GM23338 (cell line): ENCODE measurements around the gene ZNF514.

Experiments
- CREB1 ChIP-seq: fragments of 250-450 bp; sonication (Bioruptor Pico); IDR thresholded peaks from 2 replicates; pipeline ENCODE4 v1.5.0; 2020; ENCODE audit warnings: low read depth, mild to moderate bottlenecking, moderate library complexity
- CTCF ChIP-seq, 2 experiments: fragments of 200-600 bp in 1 of 2; sonication (generic) in 1 of 2; conservative IDR thresholded peaks; 2 replicates each; pipeline versions ENCODE4 v1.5.1 to v1.6.1; 2016 to 2017; ENCODE audit warnings: antibody characterized with exemption in 2 of 2, low read depth in 2 of 2, mild to moderate bottlenecking in 2 of 2, moderate library complexity in 1 of 2
- ETS1 ChIP-seq: IDR thresholded peaks from 2 replicates; pipeline ENCODE4 v1.6.1; 2016; ENCODE audit warnings: antibody characterized with exemption
- EZH2 ChIP-seq: fragments of 200-600 bp; sonication (generic); IDR thresholded peaks from one replicate; pipeline ENCODE4 v1.8.0; 2017; ENCODE audit warnings: antibody characterized with exemption, mild to moderate bottlenecking, low read depth; ENCODE audit not compliant: unreplicated experiment
- EZH2phosphoT487 ChIP-seq: fragments of 200-600 bp; sonication (generic); IDR thresholded peaks from one replicate; pipeline ENCODE4 v1.8.1; 2018; ENCODE audit warnings: antibody characterized with exemption; ENCODE audit not compliant: unreplicated experiment
- JUNB ChIP-seq: IDR thresholded peaks from one replicate; pipeline ENCODE4 v1.6.1; 2016; ENCODE audit warnings: antibody characterized with exemption; ENCODE audit not compliant: unreplicated experiment
- NANOG ChIP-seq: IDR thresholded peaks from 2 replicates; pipeline ENCODE4 v1.6.1; 2016; ENCODE audit warnings: antibody characterized with exemption, borderline replicate concordance
- POLR2AphosphoS5 ChIP-seq: IDR thresholded peaks from 2 replicates; pipeline ENCODE4 v1.6.1; 2016; ENCODE audit warnings: antibody characterized with exemption, low read depth
- REST ChIP-seq: IDR thresholded peaks from one replicate; pipeline ENCODE4 v1.6.1; 2018; ENCODE audit warnings: antibody characterized with exemption; ENCODE audit not compliant: unreplicated experiment
- STAT1 ChIP-seq: IDR thresholded peaks from one replicate; pipeline ENCODE4 v1.6.1; 2016; ENCODE audit warnings: antibody characterized with exemption; ENCODE audit not compliant: unreplicated experiment
- ZNF331 ChIP-seq: fragments of 250-450 bp; sonication (Bioruptor Pico); IDR thresholded peaks from 2 replicates; pipeline ENCODE4 v1.5.0; 2020; ENCODE audit warnings: low read depth, mild to moderate bottlenecking, moderate library complexity
- ZNF462 ChIP-seq: fragments of 250-450 bp; sonication (Bioruptor Pico); IDR thresholded peaks from 2 replicates; pipeline ENCODE4 v1.5.0; 2020; ENCODE audit warnings: mild to moderate bottlenecking, moderate library complexity

GRCh38 chr2:95185197-95185596 lies 25.5 kb upstream of the ZNF514 start:
- TF ChIP-seq CTCF (conservative IDR thresholded peaks at IDR 0.05; ENCODE audit: low read depth in 2 of 2) (no peak), JUNB (no peak), CREB1 (CRISPR knock-in tag) (no peak), POLR2AphosphoS5 (no peak), EZH2 (no peak), REST (no peak), ETS1 (no peak), EZH2phosphoT487 (no peak), ZNF331 (no peak), NANOG (no peak), STAT1 (no peak), ZNF462 (CRISPR knock-in tag) (no peak)
